Mesodermal cell (in vitro differentiated cells): Measurements from ENCODE around the gene NR0B2.
A peak's percentile ranks its signal among the peaks of the same experiment; 100 is the strongest.

Experiments
- H3K27ac ChIP-seq: 2 replicates; pipeline ENCODE4 v1.7.0; 2013; ENCODE audit warnings: mild to moderate bottlenecking, low read depth, low read length, moderate library complexity; ENCODE audit not compliant: severe bottlenecking
- H3K36me3 ChIP-seq: 2 replicates; pipeline ENCODE4 v1.7.1; 2013; ENCODE audit warnings: mild to moderate bottlenecking, low read length, moderate library complexity; ENCODE audit not compliant: control insufficient read depth, insufficient read depth
- H3K4me1 ChIP-seq: one replicate; pipeline ENCODE4 v1.7.1; 2013; ENCODE audit warnings: mild to moderate bottlenecking, low read length; ENCODE audit not compliant: insufficient read depth, control insufficient read depth, poor library complexity, severe bottlenecking
- H3K4me3 ChIP-seq: 2 replicates; pipeline ENCODE4 v1.7.0; 2013; ENCODE audit warnings: low read length, control low read depth, mild to moderate bottlenecking; ENCODE audit not compliant: insufficient read depth, poor library complexity, severe bottlenecking; ENCODE audit errors: extremely low read depth
- H3K9me3 ChIP-seq: 2 replicates; pipeline ENCODE4 v1.7.1; 2013; ENCODE audit warnings: mild to moderate bottlenecking, low read length, moderate library complexity; ENCODE audit not compliant: control insufficient read depth
- WGBS, 2 experiments: methylation state at CpG; one replicate each; pipeline ENCODE4 v1.1.5; 2013; ENCODE audit warnings: missing lambda C conversion rate in 2 of 2; ENCODE audit not compliant: insufficient coverage in 2 of 2; 5-methylcytosine and 5-hydroxymethylcytosine counted together

Gene NR0B2

GRCh38 chr1:26936823-26937222, 23.0 kb upstream of the NR0B2 start:
- Histone ChIP-seq H3K4me3 (no peak overlapping the region), H3K36me3 (peaks cover 80% of the 10 kb centered on the region), H3K4me1 (peaks cover 7% of the 10 kb centered on the region), H3K27ac (no peak overlapping the region), H3K9me3 (no peaks in the 10 kb centered on the region)
- 96% methylated on average over 4 to 5 of the region's 6 CpGs for WGBS, 2 experiments

GRCh38 chr1:26932531-26932930, 18.8 kb upstream of the NR0B2 start:
- Histone ChIP-seq H3K4me3 (no peak overlapping the region), H3K27ac (no peak overlapping the region), H3K9me3 (no peaks in the 10 kb centered on the region), H3K4me1 (no peaks in the 10 kb centered on the region), H3K36me3 (peaks cover 81% of the 10 kb centered on the region)
- 70 to 100% methylated on average over 1 of the region's 3 CpGs for WGBS, 2 experiments

- Histone ChIP-seq H3K27ac (no peak overlapping the region), H3K4me1 (no peaks in the 10 kb centered on the region), H3K4me3 (no peak overlapping the region), H3K9me3 (no peaks in the 10 kb centered on the region), H3K36me3 (peaks cover 59% of the 10 kb centered on the region)
- WGBS, 2 experiments = 94% methylated on average over 3 of the region's 3 CpGs
Measured at GRCh38 chr1:26923711-26924110, 9.9 kb upstream of the NR0B2 start.

- no peaks in the 10 kb centered on the region for H3K4me1 ChIP-seq
- H3K4me3 ChIP-seq = peak overlapping the region; percentile 61
- H3K9me3 ChIP-seq = no peaks in the 10 kb centered on the region
- H3K27ac ChIP-seq = no peak overlapping the region
- peaks cover 51% of the 10 kb centered on the region for H3K36me3 ChIP-seq
- WGBS, 2 experiments = 78% methylated on average over 1 of the region's 3 CpGs; no CpG with 5 or more reads in 1 of the 2 experiments
Measured at GRCh38 chr1:26922901-26923300, 9.1 kb upstream of the NR0B2 start.

- no peak overlapping the region for H3K27ac ChIP-seq
- 53 to 59% methylated on average over 4 of the region's 6 CpGs for WGBS, 2 experiments
Measured at GRCh38 chr1:26922431-26922729, 8.6 kb upstream of the NR0B2 start.

GRCh38 chr1:26921540-26922430, 8.0 kb upstream of the NR0B2 start, which contains the start of gene NUDC:
Gene NUDC, plus strand, starts transcription at chr1:26921743. Its CDS starts 106 bp downstream, at chr1:26921849.
- H3K27ac ChIP-seq = peak within 1 kb of the TSS; percentile 75
- H3K9me3 ChIP-seq = no peaks in the 10 kb centered on the region
- no peaks in the 10 kb centered on the region for H3K4me1 ChIP-seq
- WGBS, 2 experiments = 1 to 2% methylated on average over 71 to 82 of the region's 83 CpGs
- peaks cover 40% of the 10 kb centered on the region for H3K36me3 ChIP-seq
- H3K4me3 ChIP-seq = peak within 1 kb of the TSS; percentile 61

More at GRCh38 chr1:26922431-26922729, 8.6 kb upstream of the NR0B2 start:
- Histone ChIP-seq H3K4me3 (peak overlapping the region; percentile 61), H3K9me3 (no peaks in the 10 kb centered on the region), H3K4me1 (no peaks in the 10 kb centered on the region), H3K36me3 (peaks cover 46% of the 10 kb centered on the region)

GRCh38 chr1:26921126-26921539, 7.4 kb upstream of the NR0B2 start:
- H3K27ac ChIP-seq = peak overlapping the region; percentile 75
- H3K4me3 ChIP-seq = peak overlapping the region; percentile 61
- H3K9me3 ChIP-seq = no peaks in the 10 kb centered on the region
- peaks cover 33% of the 10 kb centered on the region for H3K36me3 ChIP-seq
- H3K4me1 ChIP-seq = no peaks in the 10 kb centered on the region
- 22 to 45% methylated on average over 5 to 6 of the region's 7 CpGs for WGBS, 2 experiments

GRCh38 chr1:26915204-26915842, 1.5 kb upstream of the NR0B2 start:
- no peak overlapping the region for H3K27ac ChIP-seq
- H3K36me3 ChIP-seq = no peaks in the 10 kb centered on the region
- 65 to 78% methylated on average over 4 to 5 of the region's 5 CpGs for WGBS, 2 experiments
- no peaks in the 10 kb centered on the region for H3K9me3 ChIP-seq
- H3K4me3 ChIP-seq = no peak overlapping the region
- H3K4me1 ChIP-seq = no peaks in the 10 kb centered on the region

GRCh38 chr1:26913389-26913753, 404 bp downstream of the NR0B2 start:
- Histone ChIP-seq H3K4me1 (no peaks in the 10 kb centered on the region), H3K36me3 (no peaks in the 10 kb centered on the region), H3K27ac (no peak overlapping the region), H3K4me3 (no peak overlapping the region), H3K9me3 (no peaks in the 10 kb centered on the region)
- 93 to 94% methylated on average over 4 to 5 of the region's 5 CpGs for WGBS, 2 experiments

- Histone ChIP-seq H3K27ac (no peak overlapping the region), H3K36me3 (no peaks in the 10 kb centered on the region), H3K9me3 (no peaks in the 10 kb centered on the region), H3K4me1 (peaks cover 3% of the 10 kb centered on the region), H3K4me3 (no peak overlapping the region)
- no CpG with 5 or more reads among the region's 2 CpGs for WGBS, 2 experiments
Measured at GRCh38 chr1:26912147-26912490, 1.7 kb downstream of the NR0B2 start.
